H1 (cell line): ENCODE data around the gene FSIP1. TPM values are rescaled to one million over a fixed set of nuclear protein-coding genes. Genes with fewer than 3 reads are reported as not detected.

Source experiments
- CTCF ChIA-PET: fragments of 300-600 bp; sonication (Branson Sonifier 250); formaldehyde crosslinking; loops from one replicate; lab custom pipeline; 2021; ENCODE audit not compliant: partially characterized antibody; lab: Charles Lee
- POLR2A ChIA-PET: fragments of 300-600 bp; sonication (Branson Sonifier 250); formaldehyde crosslinking; loops from one replicate; lab custom pipeline; 2021; ENCODE audit warnings: inconsistent platforms; ENCODE audit not compliant: partially characterized antibody; lab: Charles Lee
- DNase-seq, 2 experiments: peaks; one replicate each; pipeline versions ENCODE4 v3.0.0 to v3.0.0-alpha.2; 2010 to 2022; ENCODE audit warnings: low spot score in 2 of 2, low read depth in 1 of 2, mixed read lengths in 1 of 2
- FAIRE-seq: peaks from 2 replicates; lab custom pipeline; 2011; peaks lifted over from hg19 to GRCh38; lab: Jason Lieb, UNC
- H2AFZ ChIP-seq: 2 replicates; pipeline ENCODE4 v1.8.1; 2012; ENCODE audit warnings: low read length, inconsistent platforms
- H2AK5ac ChIP-seq: 2 replicates; pipeline ENCODE4 v1.6.1; 2013; ENCODE audit warnings: low read depth, low read length
- H2BK120ac ChIP-seq: replicated peaks from 2 replicates; pipeline ENCODE3; 2013; ENCODE audit warnings: low read depth, low read length, inconsistent platforms
- H2BK12ac ChIP-seq: 2 replicates; pipeline ENCODE4 v1.6.1; 2013; ENCODE audit warnings: low read depth, low read length
- H2BK15ac ChIP-seq: 2 replicates; pipeline ENCODE4 v1.6.1; 2013; ENCODE audit warnings: low read length
- H2BK20ac ChIP-seq: 2 replicates; pipeline ENCODE4 v1.6.1; 2013; ENCODE audit warnings: low read length
- H2BK5ac ChIP-seq: 2 replicates; pipeline ENCODE4 v1.6.1; 2013; ENCODE audit warnings: low read depth, low read length
- H3K14ac ChIP-seq: 2 replicates; pipeline ENCODE4 v1.6.1; 2013; ENCODE audit warnings: inconsistent platforms; ENCODE audit not compliant: insufficient read length
- H3K18ac ChIP-seq: 2 replicates; pipeline ENCODE4 v1.6.1; 2013; ENCODE audit warnings: low read length; ENCODE audit errors: extremely low read depth
- H3K23ac ChIP-seq: 2 replicates; pipeline ENCODE4 v1.6.1; 2013; ENCODE audit warnings: inconsistent platforms; ENCODE audit not compliant: insufficient read length
- H3K23me2 ChIP-seq: 2 replicates; pipeline ENCODE4 v1.6.1; 2013; ENCODE audit warnings: low read depth, low read length
- H3K27ac ChIP-seq: 2 replicates; pipeline ENCODE4 v1.6.1; 2011; ENCODE audit warnings: low read depth, low read length, inconsistent platforms
- H3K27me3 ChIP-seq, 4 experiments: replicated peaks in 1 of 4; 1 replicate in 1 of 4; 2 replicates in 3 of 4; pipeline versions ENCODE4 v1.6.1 to v1.8.1; 2011 to 2013; ENCODE audit warnings: low read length in 3 of 4, mild to moderate bottlenecking in 3 of 4, inconsistent platforms in 2 of 4, mixed read lengths in 2 of 4, moderate library complexity in 1 of 4; ENCODE audit not compliant: control insufficient read depth in 3 of 4, insufficient read depth in 3 of 4; ENCODE audit errors: extremely low read depth in 1 of 4
- H3K36me3 ChIP-seq, 4 experiments: 2 replicates each; pipeline versions ENCODE4 v1.6.1 to v1.8.1; 2011 to 2013; ENCODE audit warnings: mild to moderate bottlenecking in 4 of 4, low read length in 3 of 4, moderate library complexity in 2 of 4, control low read depth in 1 of 4, inconsistent platforms in 1 of 4; ENCODE audit not compliant: insufficient read depth in 4 of 4, control insufficient read depth in 2 of 4
- H3K4ac ChIP-seq: replicated peaks from 2 replicates; pipeline ENCODE3; 2013; ENCODE audit warnings: low read length, low read depth, mixed read lengths, inconsistent platforms; ENCODE audit not compliant: insufficient read length
- H3K4me1 ChIP-seq, 4 experiments: replicated peaks in 1 of 4; 1 replicate in 1 of 4; 2 replicates in 3 of 4; pipeline versions ENCODE4 v1.6.1 to v1.8.1; 2011 to 2013; ENCODE audit warnings: low read length in 3 of 4, inconsistent platforms in 2 of 4, mixed read lengths in 1 of 4; ENCODE audit not compliant: insufficient read depth in 4 of 4, control insufficient read depth in 3 of 4
- H3K4me2 ChIP-seq, 2 experiments: 2 replicates each; pipeline versions ENCODE4 v1.6.1 to v1.8.1; 2011 to 2013; ENCODE audit warnings: low read depth in 2 of 2, low read length in 2 of 2, control low read depth in 1 of 2, inconsistent platforms in 1 of 2, mild to moderate bottlenecking in 1 of 2; ENCODE audit not compliant: insufficient read depth in 1 of 2
- H3K4me3 ChIP-seq, 4 experiments: fragments of 200-600, 300-600 bp in 1 of 4; sonication (generic), shearing (Covaris generic), sonication (Bioruptor Twin) in 1 of 4; 2 replicates each; pipeline versions ENCODE4 v1.5.1 to v1.8.1; 2011 to 2016; ENCODE audit warnings: low read length in 4 of 4, low read depth in 3 of 4, control low read depth in 2 of 4, inconsistent platforms in 2 of 4, mild to moderate bottlenecking in 2 of 4, mixed read lengths in 1 of 4, moderate library complexity in 1 of 4; ENCODE audit not compliant: insufficient read depth in 2 of 4; ENCODE audit errors: extremely low read depth in 1 of 4
- H3K56ac ChIP-seq: replicated peaks from 2 replicates; pipeline ENCODE3; 2013; ENCODE audit warnings: low read depth, mild to moderate bottlenecking, mixed read lengths, low read length, inconsistent platforms; ENCODE audit not compliant: insufficient read length
- H3K79me1 ChIP-seq: 2 replicates; pipeline ENCODE4 v1.6.1; 2013; ENCODE audit warnings: low read depth, low read length, control low read depth
- H3K79me2 ChIP-seq, 2 experiments: 2 replicates each; pipeline versions ENCODE4 v1.6.1 to v1.8.1; 2012 to 2013; ENCODE audit warnings: low read length in 2 of 2, mild to moderate bottlenecking in 2 of 2, inconsistent platforms in 1 of 2; ENCODE audit not compliant: insufficient read depth in 2 of 2, control insufficient read depth in 1 of 2
- H3K9ac ChIP-seq, 4 experiments: replicated peaks in 1 of 4; 1 replicate in 1 of 4; 2 replicates in 3 of 4; pipeline versions ENCODE4 v1.6.1 to v1.8.1; 2011 to 2013; ENCODE audit warnings: low read depth in 3 of 4, low read length in 3 of 4, control low read depth in 2 of 4, mild to moderate bottlenecking in 2 of 4, moderate library complexity in 2 of 4, inconsistent platforms in 1 of 4; ENCODE audit errors: extremely low read depth in 1 of 4
- H3K9me3 ChIP-seq, 2 experiments: 2 replicates each; pipeline versions ENCODE4 v1.6.1 to v1.8.1; 2012 to 2013; ENCODE audit warnings: mild to moderate bottlenecking in 2 of 2, moderate library complexity in 2 of 2, control low read depth in 1 of 2, inconsistent platforms in 1 of 2, low read depth in 1 of 2, low read length in 1 of 2, mixed read lengths in 1 of 2; ENCODE audit not compliant: insufficient read depth in 2 of 2
- H4K20me1 ChIP-seq, 2 experiments: replicated peaks in 1 of 2; 2 replicates each; pipeline versions ENCODE3 to v1.8.1; 2011 to 2013; ENCODE audit warnings: inconsistent platforms in 2 of 2, low read length in 2 of 2, mild to moderate bottlenecking in 1 of 2; ENCODE audit not compliant: insufficient read depth in 2 of 2, control insufficient read depth in 1 of 2
- H4K5ac ChIP-seq: 2 replicates; pipeline ENCODE4 v1.6.1; 2013; ENCODE audit warnings: low read length, low read depth, mixed read lengths, inconsistent platforms; ENCODE audit not compliant: insufficient read length
- H4K8ac ChIP-seq: 2 replicates; pipeline ENCODE4 v1.8.0; 2013; ENCODE audit warnings: mild to moderate bottlenecking, moderate library complexity, low read length, inconsistent platforms; ENCODE audit not compliant: insufficient read depth; ENCODE audit errors: extremely low read depth
- H4K91ac ChIP-seq: replicated peaks from 2 replicates; pipeline ENCODE3; 2013; ENCODE audit warnings: low read length, mixed read lengths, inconsistent platforms; ENCODE audit not compliant: insufficient read length
- CBX8 ChIP-seq: fragments of 300-800, 300-1000 bp; sonication (generic); IDR thresholded peaks from 2 replicates; pipeline ENCODE4 v1.7.1; 2016; ENCODE audit warnings: low read depth, low read length, borderline replicate concordance
- HDAC6 ChIP-seq: IDR thresholded peaks from one replicate; pipeline ENCODE4 v1.7.1; 2012; ENCODE audit warnings: low read depth, mild to moderate bottlenecking, inconsistent platforms, low read length, moderate library complexity
- RBBP5 ChIP-seq: IDR thresholded peaks from 2 replicates; pipeline ENCODE4 v1.7.1; 2012; ENCODE audit warnings: low read depth, mild to moderate bottlenecking, inconsistent platforms, low read length, moderate library complexity, borderline replicate concordance
- RXRA ChIP-seq: IDR thresholded peaks from 2 replicates; pipeline ENCODE4 v1.6.1; 2011; ENCODE audit warnings: low read depth, mild to moderate bottlenecking, low read length, moderate library complexity; ENCODE audit not compliant: insufficient read depth
- TCF12 ChIP-seq: IDR thresholded peaks from 2 replicates; pipeline ENCODE4 v1.6.1; 2011; ENCODE audit warnings: low read depth, mild to moderate bottlenecking, low read length
- WGBS, 2 experiments: shearing (Covaris generic) in 1 of 2; methylation state at CpG; one replicate each; pipeline versions ENCODE4 v1.1.6 to v1.1.7; 2013 to 2015; ENCODE audit warnings: low lambda C conversion rate in 2 of 2, mixed read lengths in 2 of 2, inconsistent platforms in 1 of 2, low coverage in 1 of 2, missing lambda C conversion rate in 1 of 2; ENCODE audit not compliant: insufficient replicate concordance in 2 of 2, insufficient coverage in 1 of 2, insufficient read length in 1 of 2; ENCODE audit errors: extremely low coverage in 1 of 2, missing lambda C conversion rate in 1 of 2; 5-methylcytosine and 5-hydroxymethylcytosine counted together
- polyA plus RNA-seq, 7 experiments: library from polyadenylated mRNA; depleted of rRNA in 3 of 7; stranded (reverse) in 5 of 7; unstranded in 2 of 7; fragments of >200 nt in 5 of 7; fragments of 200-250 nt in 2 of 7; gene quantifications; 1 replicate in 5 of 7; 2 replicates in 1 of 7; 4 replicates in 1 of 7; pipeline versions ENCODE4 v1.2.1 to v1.2.3, GENCODE V29; 2011 to 2013; ENCODE audit warnings: missing spikeins in 2 of 7, mixed read lengths in 2 of 7
- total RNA-seq: library from RNA; stranded (reverse); fragmentation: NEBNext Ultra II Directional; extraction: Animal tissue kit (Norgen Biotek cat#: 25700); gene quantifications from 2 replicates; pipeline ENCODE4 v1.2.1, GENCODE V29; 2021

FSIP1 gene
- total and polyA plus RNA-seq, 2 of the 8 experiments (the other 6 are each of a cell fraction or from before 2014, with no cell fraction given): 0.18 to 1.3 TPM

DNA sequence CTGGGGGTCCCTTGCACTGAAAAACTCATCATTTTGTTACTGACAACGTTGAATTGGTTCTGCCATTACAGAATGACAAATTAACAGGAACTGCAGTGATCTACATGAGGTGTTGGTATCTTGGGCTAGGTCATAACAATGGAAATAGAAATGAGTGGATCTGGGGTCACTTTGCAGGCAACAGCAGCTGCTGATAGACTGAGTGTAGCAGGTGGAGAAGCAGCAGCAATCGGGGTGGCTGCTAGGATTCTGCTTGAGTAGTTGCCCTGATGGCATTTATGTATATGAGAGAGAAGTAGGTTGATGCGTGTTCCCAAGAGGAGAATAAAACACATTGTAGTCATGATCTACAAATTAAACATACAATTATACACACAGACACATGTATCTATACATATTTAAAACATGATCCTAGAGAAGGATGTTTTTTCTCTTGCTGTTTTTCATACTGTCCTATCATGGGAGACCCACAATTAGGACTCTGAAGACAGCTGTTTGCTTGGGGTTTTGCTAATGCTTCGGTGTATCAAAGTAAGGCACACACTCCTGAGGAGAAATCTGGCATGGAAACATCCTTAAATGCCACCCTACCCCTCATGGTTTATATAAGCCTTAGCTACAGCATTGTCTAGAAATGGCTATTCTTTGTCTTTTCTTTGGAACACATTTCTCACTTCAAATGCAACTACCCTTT lies 217.5 kb downstream of the FSIP1 start:
- Histone ChIP-seq H3K4ac (no peak overlapping the region), H3K27ac (no peak overlapping the region), H2BK20ac (no peak overlapping the region), H3K18ac (no peak overlapping the region), H3K23me2 (no peaks in the 10 kb centered on the region), H3K9me3 (no peaks in the 10 kb centered on the region), H4K8ac (no peak overlapping the region), H2BK15ac (no peak overlapping the region), H3K23ac (no peak overlapping the region), H2BK5ac (no peak overlapping the region), H3K79me1 (no peaks in the 10 kb centered on the region), H4K5ac (no peak overlapping the region), H3K36me3 (no peaks in the 10 kb centered on the region), H3K4me2 (no peak overlapping the region), H2AFZ (peak overlapping the region; percentile 31; the same call in 1 of the 2 replicates), H3K14ac (no peak overlapping the region), H4K91ac (no peak overlapping the region), H3K27me3 (no peaks in the 10 kb centered on the region), H3K56ac (no peak overlapping the region), H3K9ac (no peak overlapping the region), H3K4me1 (no peaks in the 10 kb centered on the region), H3K79me2 (no peaks in the 10 kb centered on the region), H3K4me3 (no peak overlapping the region), H2AK5ac (no peak overlapping the region), H2BK12ac (no peak overlapping the region), H2BK120ac (no peak overlapping the region), H4K20me1 (no peaks in the 10 kb centered on the region)
- DNase-seq: no peak
- POLR2A ChIA-PET: no interaction called here
- CTCF ChIA-PET: interaction anchor here (1.6 kb wide), 1 partner anchor 21 kb away, joined by 4 read pairs; no protein-coding TSS in a partner anchor
- TF ChIP-seq HDAC6: no peak
- TF ChIP-seq CBX8: no peak
- TF ChIP-seq RBBP5: no peak
- TF ChIP-seq RXRA: no peak
- TF ChIP-seq TCF12: no peak
- 88% methylated on average over 4 of the region's 4 CpGs; no CpG with 5 or more reads in 1 of the 2 experiments for WGBS, 2 experiments
- no peak for FAIRE-seq
